Stimulated activated CD4-positive, alpha-beta T cell treated with anti-CD3 and anti-CD28 coated beads, TNF-alpha, amount 100 ng/mL, for 48 hours (primary cell): Measurements from ENCODE around the gene USO1.

Experiments
- DNase-seq, 3 donors: peaks; one replicate each; pipeline ENCODE4 v3.0.0-alpha.2; 2020; ENCODE audit warnings: low read depth in 3 of 3

USO1 gene

DNA sequence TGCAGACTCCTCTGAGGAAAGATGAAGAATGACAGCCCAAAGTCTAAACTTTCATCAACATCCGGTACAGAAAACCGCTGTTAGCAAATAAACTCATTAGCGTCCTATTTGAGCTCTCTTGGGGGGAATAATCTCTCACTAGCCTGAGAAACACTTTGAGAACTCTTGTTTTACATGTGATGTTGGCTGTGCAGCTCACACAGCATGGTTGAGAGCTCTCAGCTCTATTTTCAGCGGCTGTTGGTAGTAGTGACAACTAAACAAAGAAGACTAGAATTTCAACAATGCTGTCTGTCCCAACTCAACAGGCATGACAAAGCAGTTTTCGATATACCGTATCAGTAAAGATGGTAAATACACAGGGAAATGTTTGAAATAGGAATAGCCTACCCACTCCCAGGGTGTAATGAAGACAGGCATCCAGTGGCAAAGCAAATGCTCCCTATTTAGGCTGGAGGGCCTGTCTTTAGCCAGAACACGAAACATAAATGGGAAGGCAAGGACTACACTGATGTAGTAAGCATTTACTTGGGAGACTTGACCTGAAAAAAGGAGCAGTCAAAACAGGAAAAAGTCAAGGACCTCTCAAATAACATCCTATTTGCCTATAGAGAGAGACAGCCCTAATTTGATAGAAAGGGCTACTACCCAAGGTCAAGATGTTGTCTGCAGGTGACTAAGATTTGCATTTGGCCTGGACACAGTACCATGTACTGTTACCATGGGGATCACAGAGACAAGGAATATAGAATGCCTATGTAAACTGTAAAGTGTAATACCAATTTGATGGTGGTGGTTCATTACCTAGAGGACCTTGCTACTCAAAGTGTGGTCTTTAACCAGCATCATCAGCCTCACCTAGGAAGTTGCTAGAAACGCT is 117.5 kb downstream of the USO1 start:
- no peak for DNase-seq

DNA sequence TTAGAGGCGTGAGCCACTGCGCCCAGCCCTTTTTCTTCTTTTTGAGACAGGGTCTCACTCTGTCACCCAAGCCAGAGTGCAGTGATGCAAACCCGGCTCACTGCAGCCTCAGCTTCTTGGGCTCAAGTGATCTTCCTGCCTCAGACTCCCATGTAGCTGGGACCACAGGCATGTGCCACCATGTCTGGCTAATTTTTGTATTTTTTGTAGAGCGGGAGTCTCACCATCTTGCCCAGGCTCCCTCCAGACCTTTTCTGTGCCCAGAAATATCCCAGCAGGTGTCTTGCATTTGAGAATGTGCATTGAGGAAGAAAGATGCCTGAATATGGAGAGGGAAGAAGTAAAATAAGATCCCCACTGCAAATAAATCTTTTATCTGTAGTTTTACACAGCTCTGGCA is 119.2 kb downstream of the USO1 start:
- DNase-seq, result no peak

GRCh38 chr4:75844151-75844662 is 119.8 kb downstream of the USO1 start:
- no peak for DNase-seq

DNA sequence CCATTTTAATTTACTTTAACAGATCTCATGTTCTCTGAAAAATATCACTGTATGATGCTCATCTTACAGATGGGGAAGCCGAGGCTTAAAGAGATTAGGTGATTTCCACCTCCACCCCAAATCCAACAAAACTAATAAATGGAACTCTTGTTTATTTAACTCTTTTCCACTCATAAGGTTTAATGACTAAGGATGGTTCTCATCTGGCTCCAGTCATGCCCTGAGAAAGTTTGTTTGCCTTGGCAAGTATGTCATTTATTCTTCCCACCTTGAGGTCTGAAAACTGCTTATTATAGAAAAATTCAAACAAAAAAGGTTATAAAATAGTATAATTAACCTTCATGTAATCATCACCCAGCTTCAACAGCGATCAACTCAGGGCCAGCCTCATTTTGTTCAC is 121.6 kb downstream of the USO1 start:
- DNase-seq, result no peak

DNA sequence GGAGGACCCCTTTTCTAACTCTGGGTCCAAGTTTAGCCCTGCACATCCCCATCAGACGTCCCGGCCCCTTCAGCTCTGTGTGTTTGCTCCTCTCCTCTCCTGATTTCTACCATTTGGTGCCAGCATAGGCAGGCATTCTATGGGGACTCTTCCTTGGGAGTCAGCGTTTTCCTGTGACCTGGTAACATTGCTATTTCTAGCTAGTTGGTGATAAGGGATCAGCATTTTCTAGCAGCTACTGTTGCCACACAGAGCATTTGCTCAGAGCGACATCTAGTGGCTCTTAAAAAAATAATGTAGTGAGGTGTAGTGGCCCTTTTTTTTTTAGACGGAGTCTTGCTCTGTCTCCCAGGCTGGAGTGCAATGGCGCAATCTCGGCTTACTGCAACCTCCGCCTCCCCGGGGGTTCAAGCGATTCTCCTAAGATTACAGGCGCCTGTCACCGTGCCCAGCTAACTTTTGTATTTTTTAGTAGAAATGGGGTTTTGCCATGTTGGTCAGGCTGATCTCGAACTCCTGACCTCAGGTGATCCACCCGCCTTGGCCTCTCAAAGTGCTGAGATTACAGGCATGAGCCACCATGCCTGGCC is 123.9 kb downstream of the USO1 start:
- peak in 1 of 3 donors; percentile 6 for DNase-seq

GRCh38 chr4:75848891-75849290 is 124.5 kb downstream of the USO1 start:
- DNase-seq, result no peak

DNA sequence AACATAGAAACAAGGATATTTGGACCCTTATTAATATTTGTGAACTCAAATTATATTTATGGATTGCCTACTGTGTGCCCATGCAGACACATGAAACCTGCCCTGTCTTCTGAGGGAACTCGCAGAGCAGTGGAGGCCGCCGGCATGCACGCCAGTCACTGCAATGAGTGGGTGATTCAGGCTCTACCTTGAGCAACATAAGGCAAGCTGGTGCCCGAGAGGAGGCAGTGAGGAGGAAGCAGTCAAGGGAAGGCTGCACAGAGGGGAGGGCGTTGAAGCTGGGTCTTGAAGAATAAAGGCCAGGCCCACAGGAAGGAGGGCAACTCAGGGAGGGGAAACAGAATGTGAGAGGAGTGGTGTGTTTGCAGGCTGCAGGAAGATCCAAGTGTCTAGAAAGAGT is 125.1 kb downstream of the USO1 start:
- DNase-seq, result no peak

- DNase-seq, result no peak
Observed at GRCh38 chr4:75858721-75859120, 134.3 kb downstream of the USO1 start.

DNA sequence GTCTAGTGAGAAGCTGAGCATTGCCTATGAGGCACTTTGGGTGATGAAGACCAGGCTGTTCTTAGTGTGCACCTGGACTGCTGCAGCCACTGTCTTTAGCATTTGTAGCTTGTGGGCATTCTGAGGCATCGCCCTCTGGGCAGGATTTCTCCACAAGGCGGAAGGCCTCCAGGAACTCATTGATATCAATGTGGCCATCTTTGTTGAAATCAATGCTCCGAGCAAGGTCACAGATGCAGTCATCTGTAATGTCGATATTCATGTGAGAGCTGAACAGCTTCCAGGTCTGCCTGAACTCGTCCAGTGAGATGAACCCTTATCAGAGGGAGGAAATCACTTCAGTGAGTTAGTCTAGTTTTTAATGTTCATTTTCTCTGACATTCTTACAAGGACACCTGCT is 136.2 kb downstream of the USO1 start:
- DNase-seq, result no peak
